Left kidney (tissue), 2 donors: ENCODE measurements around the gene ZNF346. TPM values are rescaled to one million over a fixed set of nuclear protein-coding genes. Genes with fewer than 3 reads are reported as not detected.

ENCODE experiments used
- DNase-seq: peaks from one replicate; pipeline ENCODE4 v3.0.0-alpha.2; 2013
- polyA plus RNA-seq: library from polyadenylated mRNA; unstranded; fragments of 120-200 nt; gene quantifications from one replicate; pipeline ENCODE4 v1.2.1, GENCODE V29; 2013; ENCODE audit not compliant: insufficient read length

ZNF346 gene
- polyA plus RNA-seq, 1 donor = 29.4 TPM

DNA sequence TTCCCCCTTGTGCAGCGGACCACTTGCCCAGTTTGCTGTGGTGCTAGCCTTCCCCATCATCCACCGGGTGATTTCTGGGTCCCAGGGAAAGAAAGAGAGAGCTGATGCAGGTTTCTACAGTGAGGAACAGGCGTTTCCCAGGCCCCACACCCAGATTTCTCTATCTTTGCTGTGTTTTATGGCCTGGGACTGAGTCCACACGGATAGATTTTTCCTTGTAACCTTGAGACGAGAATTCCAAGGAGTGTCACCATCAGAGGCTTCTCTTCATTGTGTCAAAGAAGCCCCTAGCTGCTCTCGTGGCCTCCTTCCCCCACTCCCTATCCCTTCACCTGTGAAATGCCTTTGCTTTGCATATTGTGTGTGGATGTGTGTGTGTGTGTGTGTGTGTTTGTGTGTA is 43.0 kb downstream of the ZNF346 start:
- DNase-seq = no peak

GRCh38 chr5:177066224-177066623 is 43.7 kb downstream of the ZNF346 start:
- no peak for DNase-seq

DNA sequence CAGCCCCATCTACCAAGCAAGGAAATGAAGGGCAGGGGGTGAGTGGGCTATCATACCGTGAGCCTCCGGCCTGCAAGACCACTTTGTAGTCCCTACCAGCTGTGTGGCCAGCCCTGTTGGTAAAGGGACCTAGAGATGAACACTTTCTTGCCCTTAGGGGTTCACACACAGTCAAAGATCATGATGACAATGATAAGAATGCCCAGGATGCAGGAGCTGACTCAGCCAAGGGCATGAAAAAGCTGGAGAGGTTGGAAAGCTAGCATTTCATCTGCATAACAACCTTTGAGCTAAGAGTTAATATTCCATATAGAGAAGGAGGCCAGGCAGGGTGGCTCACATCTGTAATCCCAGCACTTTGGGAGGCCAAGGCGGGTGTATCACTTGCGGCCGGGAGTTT is 45.0 kb downstream of the ZNF346 start:
- no peak for DNase-seq

- DNase-seq = no peak
These were observed 48.2 kb downstream of the ZNF346 start for GRCh38 chr5:177070536-177071191.

GRCh38 chr5:177071666-177072385 is 49.3 kb downstream of the ZNF346 start:
- peak; percentile 86 for DNase-seq

GRCh38 chr5:177077335-177077734 is 54.8 kb downstream of the ZNF346 start:
- DNase-seq = no peak

DNA sequence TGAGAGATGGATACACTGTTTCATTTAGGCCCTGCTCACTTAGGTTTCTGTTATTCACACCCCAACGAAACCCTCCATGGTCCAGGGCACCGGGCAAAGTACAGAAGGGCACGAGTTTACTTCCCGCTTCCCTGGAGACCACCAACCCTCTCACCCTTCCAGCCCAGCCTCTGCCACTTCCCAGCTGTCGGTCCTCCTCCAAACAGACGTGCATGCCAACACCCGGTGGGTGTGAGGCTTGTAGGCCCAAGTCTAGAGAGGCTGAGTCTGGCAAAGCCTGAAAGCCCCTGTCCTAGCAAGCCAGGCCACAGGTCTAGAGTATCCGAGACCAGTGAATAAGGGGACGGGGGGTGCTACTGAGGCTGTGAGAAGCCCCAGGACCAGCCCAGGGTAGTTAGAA is 57.1 kb downstream of the ZNF346 start:
- DNase-seq = no peak

- DNase-seq = no peak
These were observed 57.8 kb downstream of the ZNF346 start for GRCh38 chr5:177080265-177080664.

DNA sequence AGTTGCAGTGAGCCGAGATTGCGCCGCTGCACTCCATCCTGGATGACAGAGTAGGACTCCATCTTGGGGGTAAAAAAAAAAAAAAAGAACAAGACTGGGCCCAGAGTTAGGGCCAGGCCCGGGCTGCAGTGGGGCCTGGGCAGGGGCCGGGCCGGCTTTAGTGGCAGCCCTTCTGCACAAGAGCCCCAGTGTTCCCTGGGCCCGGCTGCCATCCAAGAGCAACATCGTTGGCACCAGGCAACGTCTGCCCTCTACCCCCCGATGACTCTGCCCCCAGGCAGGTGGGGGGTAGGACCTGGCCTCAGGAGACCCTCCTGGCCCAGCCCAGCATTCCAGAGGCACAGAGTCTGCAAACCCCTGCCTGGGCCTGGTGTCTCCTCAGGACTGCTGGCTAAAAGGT is 59.4 kb downstream of the ZNF346 start:
- DNase-seq = no peak

DNA sequence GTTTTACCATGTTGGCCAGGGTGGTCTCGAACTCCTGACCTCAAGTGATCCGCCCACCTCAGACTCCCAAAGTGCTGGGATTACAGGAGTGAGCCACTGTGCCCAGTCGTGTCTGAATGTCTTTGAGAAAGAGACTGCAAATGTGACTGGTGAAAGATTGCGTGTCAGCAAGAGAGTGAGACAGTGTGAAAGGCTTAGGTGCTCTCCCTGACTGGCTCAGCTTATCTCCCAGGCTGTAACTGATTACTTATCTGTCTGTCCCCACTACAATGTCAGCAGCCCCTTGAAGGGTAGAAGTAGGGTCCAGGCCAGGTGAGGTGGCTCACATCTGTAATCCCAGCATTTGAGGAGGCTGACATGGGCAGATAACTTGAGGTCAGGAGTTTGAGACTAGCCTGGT is 60.9 kb downstream of the ZNF346 start:
- no peak for DNase-seq

DNA sequence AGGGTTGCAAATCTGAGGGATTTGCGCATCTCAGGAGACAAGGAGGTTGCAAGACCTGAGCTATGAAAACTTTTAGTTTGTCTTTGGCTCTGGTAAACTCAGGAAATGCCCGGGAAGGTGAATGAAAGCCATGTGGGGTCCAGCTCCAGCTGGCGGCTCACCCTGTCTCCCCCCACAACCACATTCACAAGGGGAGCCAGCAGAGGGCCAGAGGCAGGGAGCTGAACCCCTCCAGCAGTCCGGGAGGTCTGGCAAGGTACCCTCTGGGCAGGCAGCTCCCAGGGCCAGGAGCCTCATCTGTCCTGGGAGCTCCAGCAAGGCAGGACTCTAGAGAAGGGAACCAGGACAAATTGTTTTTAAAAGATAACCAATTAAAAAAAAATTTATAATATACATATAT is 61.7 kb downstream of the ZNF346 start:
- no peak for DNase-seq

DNA sequence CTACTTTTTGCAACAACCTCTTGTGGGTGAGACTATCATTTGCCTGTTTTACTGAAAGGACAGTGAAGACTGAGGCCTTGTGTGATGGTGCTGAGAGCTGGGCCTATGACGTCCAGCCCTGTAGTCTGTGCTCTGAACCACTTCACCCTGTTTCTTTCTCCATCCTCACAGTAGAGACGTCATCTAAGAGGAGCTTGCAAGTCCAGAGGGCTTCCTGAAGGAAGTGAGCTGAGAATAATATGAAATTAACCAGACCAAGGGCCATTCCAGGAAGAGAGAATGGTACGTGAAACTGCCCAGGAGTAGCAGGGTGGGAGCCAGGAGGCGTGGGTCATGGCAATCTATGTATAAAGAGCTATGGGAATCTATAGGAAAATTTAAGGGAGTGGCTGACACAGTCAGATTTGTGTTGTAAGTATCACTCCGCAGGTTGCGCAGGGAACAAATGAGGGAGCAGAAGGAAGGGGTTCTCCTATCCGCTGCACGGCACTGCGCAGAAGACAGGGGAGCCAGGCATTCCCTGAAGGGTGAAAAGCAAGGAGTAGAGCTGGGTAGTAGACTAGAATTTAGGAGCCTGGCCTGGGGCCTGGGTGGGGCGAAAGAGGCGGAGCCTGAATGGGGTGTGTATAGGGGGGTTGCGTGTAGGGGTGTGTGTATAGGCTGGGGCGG is 63.6 kb downstream of the ZNF346 start:
- no peak for DNase-seq

- DNase-seq = peak; percentile 70
These were observed 64.3 kb downstream of the ZNF346 start, which contains the start of gene FGFR4 for GRCh38 chr5:177086654-177087397. Gene FGFR4 (plus strand): TSS chr5:177086915. CDS start chr5:177089603, 2,688 bp downstream.

DNA sequence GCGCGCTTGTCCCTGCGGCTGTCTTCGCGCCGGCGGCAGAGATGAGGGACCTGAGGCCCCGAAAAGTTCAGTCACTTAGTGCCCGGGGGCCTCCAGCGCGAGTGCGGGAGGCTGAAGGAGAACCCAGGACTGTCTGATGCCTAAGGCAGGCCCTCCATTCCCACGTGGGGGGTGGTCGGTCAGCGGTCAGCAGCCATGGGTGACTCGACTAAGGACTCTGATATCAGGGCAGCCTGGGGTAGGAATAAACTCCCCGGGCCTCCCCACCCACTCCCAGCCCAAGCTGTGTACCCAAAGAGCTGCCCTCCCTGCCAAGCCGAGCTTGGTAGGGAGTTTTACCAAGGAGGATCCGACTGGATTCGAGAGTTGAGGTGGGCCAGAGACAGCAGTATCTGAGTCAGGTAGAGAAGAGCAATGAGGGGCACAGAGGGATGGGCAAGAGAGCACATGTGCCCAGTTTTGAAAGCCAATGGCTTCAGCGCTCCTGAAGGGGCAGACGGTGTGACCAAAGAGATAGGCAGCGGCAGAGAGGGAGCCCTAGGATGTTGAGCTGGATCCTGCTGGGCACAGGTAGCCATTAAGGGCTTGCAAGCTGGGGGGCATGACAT is 65.0 kb downstream of the ZNF346 start:
- no peak for DNase-seq

DNA sequence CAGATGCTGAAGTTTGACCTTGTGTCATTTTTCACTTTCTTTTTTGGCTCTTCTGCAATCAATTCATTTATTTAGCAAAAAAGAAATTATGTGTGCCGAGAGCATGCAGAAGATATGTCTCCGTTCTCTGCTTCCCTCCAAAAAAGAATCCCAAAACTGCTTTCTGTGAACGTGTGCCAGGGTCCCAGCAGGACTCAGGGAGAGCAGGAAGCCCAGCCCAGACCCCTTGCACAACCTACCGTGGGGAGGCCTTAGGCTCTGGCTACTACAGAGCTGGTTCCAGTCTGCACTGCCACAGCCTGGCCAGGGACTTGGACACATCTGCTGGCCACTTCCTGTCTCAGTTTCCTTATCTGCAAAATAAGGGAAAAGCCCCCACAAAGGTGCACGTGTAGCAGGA is 66.6 kb downstream of the ZNF346 start:
- no peak for DNase-seq

- DNase-seq = no peak
These were observed 67.5 kb downstream of the ZNF346 start for GRCh38 chr5:177089825-177090641.

GRCh38 chr5:177090813-177091212 is 68.3 kb downstream of the ZNF346 start:
- DNase-seq = no peak

DNA sequence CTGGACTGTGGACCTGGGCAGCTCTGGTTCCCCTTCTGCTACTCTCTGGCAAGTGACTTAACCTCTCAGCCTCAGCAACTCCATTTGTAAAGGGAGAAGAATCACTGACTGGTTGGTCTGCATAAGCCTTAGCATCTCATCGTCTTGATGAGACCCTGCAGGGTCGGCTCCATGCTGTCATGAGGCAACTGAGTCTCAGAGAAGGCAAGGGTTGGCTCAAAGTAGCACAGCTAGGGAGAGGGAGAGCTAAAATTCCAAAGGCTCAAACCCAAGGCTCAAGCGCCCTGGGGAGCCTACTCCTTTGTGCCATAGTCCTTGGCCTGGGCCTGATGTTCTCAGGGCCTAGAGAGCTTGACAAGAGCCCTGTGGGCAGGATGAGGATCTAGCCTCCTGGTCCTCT is 68.7 kb downstream of the ZNF346 start:
- DNase-seq = no peak

DNA sequence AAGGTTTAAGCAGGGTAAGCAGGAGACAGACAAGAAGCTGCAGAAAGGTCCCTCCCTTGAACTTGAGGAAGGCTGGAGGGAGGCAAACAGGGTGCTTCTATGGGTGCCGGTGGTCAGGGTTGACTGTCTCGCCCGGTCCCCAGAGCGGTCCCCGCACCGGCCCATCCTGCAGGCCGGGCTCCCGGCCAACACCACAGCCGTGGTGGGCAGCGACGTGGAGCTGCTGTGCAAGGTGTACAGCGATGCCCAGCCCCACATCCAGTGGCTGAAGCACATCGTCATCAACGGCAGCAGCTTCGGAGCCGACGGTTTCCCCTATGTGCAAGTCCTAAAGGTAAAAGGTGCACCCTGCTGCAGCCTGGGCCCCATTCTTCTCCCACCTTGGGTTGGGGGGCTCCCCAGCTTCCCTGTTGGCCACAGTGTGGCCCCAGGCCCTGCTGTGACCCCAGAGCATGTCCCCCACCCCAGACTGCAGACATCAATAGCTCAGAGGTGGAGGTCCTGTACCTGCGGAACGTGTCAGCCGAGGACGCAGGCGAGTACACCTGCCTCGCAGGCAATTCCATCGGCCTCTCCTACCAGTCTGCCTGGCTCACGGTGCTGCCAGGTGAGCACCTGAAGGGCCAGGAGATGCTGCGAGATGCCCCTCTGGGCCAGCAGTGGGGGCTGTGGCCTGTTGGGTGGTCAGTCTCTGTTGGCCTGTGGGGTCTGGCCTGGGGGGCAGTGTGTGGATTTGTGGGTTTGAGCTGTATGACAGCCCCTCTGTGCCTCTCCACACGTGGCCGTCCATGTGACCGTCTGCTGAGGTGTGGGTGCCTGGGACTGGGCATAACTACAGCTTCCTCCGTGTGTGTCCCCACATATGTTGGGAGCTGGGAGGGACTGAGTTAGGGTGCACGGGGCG is 69.9 kb downstream of the ZNF346 start:
- DNase-seq = no peak

DNA sequence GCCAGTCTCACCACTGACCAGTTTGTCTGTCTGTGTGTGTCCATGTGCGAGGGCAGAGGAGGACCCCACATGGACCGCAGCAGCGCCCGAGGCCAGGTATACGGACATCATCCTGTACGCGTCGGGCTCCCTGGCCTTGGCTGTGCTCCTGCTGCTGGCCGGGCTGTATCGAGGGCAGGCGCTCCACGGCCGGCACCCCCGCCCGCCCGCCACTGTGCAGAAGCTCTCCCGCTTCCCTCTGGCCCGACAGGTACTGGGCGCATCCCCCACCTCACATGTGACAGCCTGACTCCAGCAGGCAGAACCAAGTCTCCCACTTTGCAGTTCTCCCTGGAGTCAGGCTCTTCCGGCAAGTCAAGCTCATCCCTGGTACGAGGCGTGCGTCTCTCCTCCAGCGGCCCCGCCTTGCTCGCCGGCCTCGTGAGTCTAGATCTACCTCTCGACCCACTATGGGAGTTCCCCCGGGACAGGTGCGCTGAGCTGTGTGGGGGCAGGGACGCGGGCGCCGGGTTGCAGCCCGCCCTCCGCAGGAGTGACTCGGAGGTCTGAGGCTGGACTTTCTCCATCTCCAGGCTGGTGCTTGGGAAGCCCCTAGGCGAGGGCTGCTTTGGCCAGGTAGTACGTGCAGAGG is 70.7 kb downstream of the ZNF346 start:
- no peak for DNase-seq
